Activated CD4-positive, alpha-beta T cell treated with anti-CD3 and anti-CD28 coated beads, Interleukin-2, amount 50 U/mL, for 24 hours (primary cell): ENCODE results near the gene XIRP1.

ENCODE experiments used
- DNase-seq, 2 donors: peaks; one replicate each; pipeline ENCODE4 v3.0.0-alpha.2; 2020; ENCODE audit warnings: low read depth in 1 of 2, low spot score in 1 of 2

The XIRP1 gene

DNA sequence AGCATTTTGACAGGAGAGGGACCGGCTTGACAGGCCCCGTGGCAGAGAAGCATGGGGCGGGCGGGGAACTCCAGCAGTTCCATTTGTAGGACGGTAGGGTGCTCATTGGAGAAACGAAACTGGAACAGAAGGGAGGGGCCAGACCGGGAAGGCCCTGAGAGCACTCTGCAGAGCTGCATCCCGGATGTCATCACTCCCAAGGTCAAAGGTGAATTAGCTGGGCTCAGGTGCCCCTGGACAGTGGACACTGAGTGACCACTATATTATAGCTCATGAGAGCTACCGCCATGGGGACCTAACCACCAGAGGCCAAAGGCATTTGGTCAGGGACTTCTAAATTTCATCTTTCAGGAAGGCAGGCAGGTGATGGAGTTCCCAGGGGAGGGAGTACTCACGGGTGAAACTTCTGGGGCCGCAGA lies 46.3 kb downstream of the XIRP1 start:
- DNase-seq = no peak

- DNase-seq = no peak
Observed at GRCh38 chr3:39144748-39145380, 47.5 kb downstream of the XIRP1 start.

GRCh38 chr3:39144095-39144747 lies 48.2 kb downstream of the XIRP1 start:
- DNase-seq = no peak

DNA sequence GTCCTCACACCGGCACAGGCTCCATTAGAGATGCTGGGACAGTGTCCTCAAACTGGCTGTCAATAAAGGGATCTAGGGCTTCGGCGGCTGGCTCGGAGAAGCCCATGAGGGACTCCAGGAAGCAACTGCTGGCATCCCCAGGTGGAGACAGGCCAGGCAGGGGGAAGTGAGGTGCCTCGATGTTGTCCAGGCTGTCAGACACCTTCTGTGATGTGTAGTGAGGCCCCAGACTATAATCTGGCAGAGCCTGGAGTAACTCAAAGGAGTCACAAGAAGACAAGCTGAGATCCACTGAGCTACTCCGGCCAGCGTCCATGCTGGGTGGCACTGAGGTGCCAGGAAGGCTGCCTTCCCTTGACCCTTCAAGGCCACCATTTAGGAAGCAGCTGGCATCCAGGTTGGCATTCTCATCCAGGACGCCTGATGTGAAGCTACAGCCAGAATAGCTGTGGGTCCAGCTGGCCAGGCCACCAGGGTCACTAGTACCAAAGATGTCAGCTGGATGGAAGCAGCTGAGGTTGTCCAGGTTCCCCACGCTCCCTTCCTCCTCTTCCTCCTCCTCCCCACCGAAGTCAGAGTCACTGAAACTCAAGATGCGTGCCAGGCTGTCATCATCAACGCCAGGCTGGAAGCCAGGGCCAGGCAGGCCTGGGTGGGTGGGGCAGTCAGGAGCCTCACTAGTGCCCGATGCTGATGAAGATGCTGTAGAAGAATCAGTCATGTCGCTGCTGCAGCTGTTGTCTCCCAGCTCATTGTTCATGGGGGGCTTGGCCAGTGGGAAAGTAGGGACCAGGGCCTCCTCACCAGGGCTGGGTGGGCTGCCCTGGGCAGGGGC lies 49.1 kb downstream of the XIRP1 start:
- no peak for DNase-seq

DNA sequence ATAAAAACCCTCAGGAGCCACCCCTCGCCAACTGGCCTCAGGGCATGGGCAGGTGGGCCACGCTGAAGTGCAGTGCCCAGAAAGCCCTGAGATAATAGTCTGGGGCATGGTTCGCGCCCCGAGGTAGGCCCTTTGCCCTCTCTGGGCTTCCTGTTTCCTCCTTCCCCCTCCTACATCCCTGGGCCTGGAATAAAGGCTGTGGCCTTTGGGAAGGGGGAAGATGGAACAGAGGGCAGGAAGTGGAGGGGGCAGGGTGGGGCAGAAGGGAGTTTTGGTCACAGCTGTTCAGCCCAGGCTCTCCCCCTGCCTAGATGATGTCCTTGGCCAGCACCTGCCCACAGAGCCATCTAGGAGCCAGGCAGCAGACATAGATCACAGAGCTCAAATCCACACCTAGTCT lies 50.3 kb downstream of the XIRP1 start:
- DNase-seq = no peak

DNA sequence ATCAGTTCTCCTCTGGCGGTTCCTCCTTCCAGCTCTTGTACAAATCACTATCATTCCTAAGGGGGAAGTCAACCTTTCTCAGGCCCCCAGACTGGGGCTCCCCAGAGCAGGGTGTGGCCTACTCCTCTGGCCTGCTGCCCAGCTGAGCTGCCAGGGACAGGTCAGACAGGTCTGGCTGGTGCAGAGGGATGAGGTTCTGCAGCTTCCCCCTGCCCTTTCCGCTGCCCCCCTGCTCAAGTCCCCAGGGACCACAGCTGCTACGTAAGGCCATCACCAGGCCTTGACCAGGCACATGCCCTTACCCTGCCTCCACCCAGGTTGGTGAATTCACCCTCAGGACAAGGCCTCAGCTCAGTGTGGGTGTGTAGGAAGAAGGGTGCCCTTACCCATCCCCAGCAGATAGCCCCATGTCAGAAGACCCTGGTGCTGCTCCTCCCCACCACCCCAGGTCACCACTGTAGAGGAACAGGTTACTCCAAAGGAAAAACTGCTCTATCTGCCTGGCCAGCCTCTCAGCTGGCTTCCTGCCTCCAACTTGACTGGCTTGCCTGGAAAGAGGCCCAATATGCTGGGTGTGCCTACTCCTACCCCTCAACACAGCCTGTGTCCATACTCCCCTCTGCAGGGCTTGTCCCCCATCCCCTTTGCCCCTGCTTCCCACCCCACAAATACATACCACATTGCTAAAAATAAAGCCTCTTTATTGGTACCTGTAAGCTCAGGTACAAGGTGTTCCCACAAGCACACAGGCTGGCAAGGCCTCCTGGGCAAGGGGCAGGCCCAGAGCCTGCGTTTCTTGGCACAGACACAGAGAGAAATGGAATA lies 51.0 kb downstream of the XIRP1 start:
- no peak for DNase-seq

GRCh38 chr3:39140341-39140971 lies 51.9 kb downstream of the XIRP1 start:
- no peak for DNase-seq

- no peak for DNase-seq
Observed at GRCh38 chr3:39139442-39139841, 53.0 kb downstream of the XIRP1 start.

- DNase-seq = no peak
Observed at GRCh38 chr3:39138804-39139415, 53.5 kb downstream of the XIRP1 start.

GRCh38 chr3:39137991-39138803 lies 54.2 kb downstream of the XIRP1 start:
- DNase-seq = no peak

DNA sequence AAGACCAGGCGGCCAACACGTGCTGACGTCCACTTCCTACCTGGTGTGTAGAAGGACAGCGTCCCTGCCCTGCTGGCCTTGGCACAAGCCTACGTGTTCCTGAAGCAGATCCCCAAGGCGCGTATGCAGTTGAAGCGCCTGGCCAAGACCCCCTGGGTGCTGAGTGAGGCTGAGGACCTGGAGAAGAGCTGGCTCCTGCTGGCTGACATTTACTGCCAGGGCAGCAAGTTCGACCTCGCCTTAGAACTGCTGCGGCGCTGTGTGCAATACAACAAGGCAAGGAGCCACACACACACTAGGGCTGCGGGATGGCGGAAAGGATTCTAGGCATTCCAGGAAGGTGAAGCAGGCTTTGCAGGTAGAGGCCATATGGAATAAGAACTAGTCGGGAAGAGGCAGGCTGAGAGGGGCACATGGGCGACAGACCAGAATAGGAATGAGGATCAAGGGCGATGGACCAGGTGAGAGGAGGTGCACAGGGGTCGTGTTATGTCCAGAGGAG lies 54.9 kb downstream of the XIRP1 start:
- DNase-seq = no peak

DNA sequence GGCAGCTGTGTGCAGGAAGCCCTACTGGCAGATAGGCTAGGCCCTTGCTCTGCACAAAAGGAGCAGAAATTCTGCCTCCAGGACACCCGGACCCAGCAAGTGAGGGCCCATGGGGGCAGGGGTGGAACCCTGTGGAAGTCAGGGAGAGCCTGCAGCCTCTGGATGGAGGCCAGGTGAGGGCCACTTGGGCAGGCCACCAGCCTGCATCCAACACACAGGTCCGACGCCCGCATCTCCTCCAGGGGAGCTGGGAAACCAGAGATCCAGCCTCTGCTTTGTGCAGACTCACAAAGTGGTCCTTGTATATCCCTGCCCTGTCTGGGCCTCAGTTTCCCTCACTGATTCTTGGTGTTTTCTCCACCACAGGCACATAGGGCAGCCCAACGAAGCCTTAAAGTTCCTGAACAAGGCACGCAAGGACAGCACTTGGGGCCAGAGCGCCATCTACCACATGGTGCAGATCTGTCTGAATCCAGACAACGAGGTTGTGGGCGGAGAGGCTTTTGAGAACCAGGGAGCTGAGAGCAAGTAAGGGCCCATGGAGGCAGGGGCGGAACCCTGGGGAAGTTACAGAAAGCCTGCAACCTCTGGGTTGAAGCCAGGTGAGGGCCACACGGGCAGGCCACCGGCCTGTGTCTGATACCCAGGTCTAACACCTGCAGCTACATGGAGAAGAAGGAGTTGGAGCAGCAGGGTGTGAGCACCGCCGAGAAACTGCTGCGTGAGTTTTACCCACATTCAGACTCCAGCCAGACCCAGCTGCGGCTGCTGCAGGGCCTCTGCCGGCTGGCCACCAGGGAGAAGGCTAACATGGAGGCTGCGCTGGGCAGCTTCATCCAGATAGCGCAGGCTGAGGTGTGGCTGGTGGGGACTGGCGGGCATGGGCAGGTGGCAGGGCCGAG lies 55.6 kb downstream of the XIRP1 start:
- DNase-seq = no peak

DNA sequence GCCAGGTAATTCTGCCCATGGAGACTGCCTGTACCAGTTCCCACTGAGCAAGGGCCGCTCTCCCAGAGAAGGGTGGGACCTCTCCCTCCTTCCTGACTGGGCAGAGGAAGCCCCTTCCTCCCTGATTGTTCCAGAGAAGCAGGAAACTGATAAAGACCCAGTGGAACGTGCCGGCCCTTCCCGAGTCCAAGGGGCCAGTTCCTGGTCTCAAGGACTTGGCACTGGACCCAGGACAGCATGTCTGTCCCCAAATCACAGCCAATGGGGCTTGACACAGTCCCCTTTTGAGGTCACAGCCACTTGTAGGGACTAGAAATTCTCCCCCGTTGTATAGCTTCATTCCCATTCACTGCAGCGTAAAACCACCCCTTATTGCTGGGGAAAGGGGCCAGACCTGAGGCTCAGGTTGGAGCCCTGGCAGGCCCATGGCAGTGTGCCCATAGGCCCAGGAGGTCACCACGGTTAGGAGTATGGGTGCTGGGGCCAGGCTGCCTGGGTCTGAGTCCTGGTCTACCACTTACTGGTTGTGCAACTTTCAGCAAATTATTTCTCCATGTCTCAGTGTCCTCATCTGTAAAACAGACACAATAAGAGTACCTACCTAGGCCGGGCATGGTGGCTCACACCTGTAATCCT lies 57.1 kb downstream of the XIRP1 start:
- no peak for DNase-seq

GRCh38 chr3:39134305-39134704 lies 58.1 kb downstream of the XIRP1 start:
- DNase-seq = no peak

DNA sequence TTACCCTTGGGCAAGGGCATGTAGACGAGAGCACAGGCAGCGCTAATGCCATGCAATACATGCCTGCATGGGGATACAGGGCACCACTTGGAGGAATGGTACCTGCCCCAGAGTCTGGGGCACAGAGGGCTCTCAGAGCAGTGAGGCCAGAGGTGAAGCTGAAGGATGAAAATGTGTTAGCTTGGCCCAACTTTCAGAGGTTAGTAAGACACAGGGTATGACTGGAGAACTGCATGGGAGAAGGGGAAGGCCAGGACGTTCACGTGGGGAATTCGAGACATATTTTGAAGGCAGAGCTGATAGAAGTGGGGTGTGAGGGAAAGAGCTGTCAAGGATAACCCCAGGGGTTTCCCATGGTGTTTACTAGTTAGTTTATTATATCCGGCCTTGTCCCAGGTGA lies 58.6 kb downstream of the XIRP1 start:
- DNase-seq = no peak
